SU-DHL-6 (cell line): Measurements from ENCODE around the gene ZNF189.

Source experiments
- H2AFZ ChIP-seq: fragments of 200-600 bp; sonication (generic); 2 replicates; pipeline ENCODE4 v1.6.1; 2014; ENCODE audit warnings: low read depth, mild to moderate bottlenecking, moderate library complexity, mixed read lengths, antibody characterized with exemption, low read length; ENCODE audit not compliant: severe bottlenecking
- H3F3A ChIP-seq: fragments of 200-600 bp; shearing (Covaris generic); 2 replicates; pipeline ENCODE4 v1.6.0; 2016; ENCODE audit warnings: antibody characterized with exemption, mild to moderate bottlenecking; ENCODE audit not compliant: insufficient read depth
- H3K27ac ChIP-seq: fragments of 200-600 bp; sonication (generic); 2 replicates; pipeline ENCODE4 v1.5.1; 2016; ENCODE audit warnings: low read depth, mild to moderate bottlenecking, low read length, moderate library complexity, mixed read lengths
- H3K27me3 ChIP-seq: fragments of 200-600 bp; sonication (generic), shearing (Covaris generic); 2 replicates; pipeline ENCODE4 v1.6.0; 2014; ENCODE audit warnings: mild to moderate bottlenecking, low read length
- H3K36me3 ChIP-seq: fragments of 200-600 bp; sonication (generic); 2 replicates; pipeline ENCODE4 v1.6.1; 2014; ENCODE audit warnings: mild to moderate bottlenecking, low read length, mixed read lengths
- H3K4me2 ChIP-seq: fragments of 300-600, 200-600 bp; shearing (Covaris generic), sonication (generic); 2 replicates; pipeline ENCODE4 v1.6.0; 2014; ENCODE audit warnings: low read length, low read depth, mild to moderate bottlenecking; ENCODE audit not compliant: poor library complexity, severe bottlenecking
- H3K4me3 ChIP-seq: fragments of 200-600 bp; sonication (generic); 2 replicates; pipeline ENCODE4 v1.5.1; 2014; ENCODE audit warnings: antibody characterized with exemption, low read length, mild to moderate bottlenecking, mixed read lengths; ENCODE audit not compliant: insufficient read depth, poor library complexity, severe bottlenecking
- H3K79me2 ChIP-seq: fragments of 200-600 bp; sonication (generic); 2 replicates; pipeline ENCODE4 v1.6.1; 2014; ENCODE audit warnings: mild to moderate bottlenecking, low read length, moderate library complexity; ENCODE audit not compliant: insufficient read depth
- H3K9ac ChIP-seq: fragments of 200-600 bp; sonication (generic); 2 replicates; pipeline ENCODE4 v1.7.0; 2014; ENCODE audit warnings: mild to moderate bottlenecking, low read length
- H3K9me2 ChIP-seq: fragments of 200-600 bp; sonication (generic); replicated peaks from 2 replicates; pipeline ENCODE4 v1.6.1; 2014; ENCODE audit warnings: low read length; ENCODE audit not compliant: insufficient read depth
- H3K9me3 ChIP-seq: fragments of 200-600 bp; sonication (generic); 2 replicates; pipeline ENCODE4 v1.6.1; 2014; ENCODE audit warnings: low read length, mixed read lengths; ENCODE audit not compliant: insufficient read depth
- H4K20me1 ChIP-seq: fragments of 200-600 bp; sonication (generic); 2 replicates; pipeline ENCODE4 v1.6.1; 2014; ENCODE audit warnings: low read depth, mild to moderate bottlenecking, antibody characterized with exemption, low read length, moderate library complexity, mixed read lengths
- CTCF ChIP-seq: fragments of 200-600 bp; sonication (generic); IDR thresholded peaks from one replicate; pipeline ENCODE4 v1.5.1; 2017; ENCODE audit warnings: antibody characterized with exemption, mild to moderate bottlenecking, low read length, moderate library complexity; ENCODE audit not compliant: insufficient read depth, poor library complexity, severe bottlenecking
- EZH2phosphoT487 ChIP-seq: fragments of 200-600 bp; sonication (generic), shearing (Covaris generic); conservative IDR thresholded peaks from 2 replicates; pipeline ENCODE4 v1.6.1; 2018; ENCODE audit warnings: mild to moderate bottlenecking, antibody characterized with exemption, low read length, moderate library complexity, mixed read lengths

Gene ZNF189

DNA sequence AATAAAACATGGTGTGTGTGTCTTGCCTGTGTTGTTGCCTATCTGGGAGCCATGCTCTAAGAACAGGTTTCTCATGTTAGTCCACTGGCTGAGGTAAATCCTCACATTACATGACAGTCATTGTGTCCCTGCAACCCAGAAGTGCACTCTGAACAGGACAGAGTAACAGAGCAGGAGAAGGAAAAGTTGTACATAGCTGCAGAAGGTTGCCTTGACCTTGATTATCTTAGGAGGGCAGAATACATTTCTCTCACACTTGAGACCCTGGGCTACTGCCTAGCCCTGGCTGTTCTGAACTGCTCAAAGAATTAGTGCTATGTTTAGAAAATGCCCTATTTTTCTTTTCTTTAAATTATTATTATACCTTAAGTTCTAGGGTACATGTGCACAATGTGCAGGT lies 16.9 kb downstream of the ZNF189 start:
- Histone ChIP-seq H3K27ac (no peak overlapping the region), H4K20me1 (no peaks in the 10 kb centered on the region), H3K4me3 (no peak overlapping the region), H3K4me2 (no peak overlapping the region), H2AFZ (no peak overlapping the region), H3F3A (peaks cover 4% of the 10 kb centered on the region; the same call in 1 of the 2 replicates), H3K9me3 (peaks cover 7% of the 10 kb centered on the region; the same call in 1 of the 2 replicates), H3K27me3 (no peaks in the 10 kb centered on the region), H3K9me2 (no peaks in the 10 kb centered on the region), H3K36me3 (0 out of 2 replicates have a peak, but pooled peaks cover 3% of the 10 kb centered on the region), H3K79me2 (no peaks in the 10 kb centered on the region), H3K9ac (no peak overlapping the region)
- TF ChIP-seq CTCF (no peak), EZH2phosphoT487 (no peak)

GRCh38 chr9:101417389-101417788 lies 18.7 kb downstream of the ZNF189 start:
- Histone ChIP-seq H3K9me2 (no peaks in the 10 kb centered on the region), H3K36me3 (no peaks in the 10 kb centered on the region), H3K4me3 (no peak overlapping the region), H4K20me1 (no peaks in the 10 kb centered on the region), H3K79me2 (no peaks in the 10 kb centered on the region), H3K27ac (no peak overlapping the region), H3K9ac (no peak overlapping the region), H3K9me3 (no peaks in the 10 kb centered on the region), H3K27me3 (no peaks in the 10 kb centered on the region), H2AFZ (no peak overlapping the region), H3K4me2 (no peak overlapping the region), H3F3A (0 out of 2 replicates have a peak, but pooled peaks cover 4% of the 10 kb centered on the region)
- TF ChIP-seq CTCF: no peak
- TF ChIP-seq EZH2phosphoT487: no peak

- H3K36me3 ChIP-seq: no peaks in the 10 kb centered on the region
- H3K27me3 ChIP-seq: no peaks in the 10 kb centered on the region
- no peaks in the 10 kb centered on the region for H3K9me2 ChIP-seq
- no peaks in the 10 kb centered on the region for H3K9me3 ChIP-seq
- no peak overlapping the region for H2AFZ ChIP-seq
- no peaks in the 10 kb centered on the region for H3K79me2 ChIP-seq
- TF ChIP-seq EZH2phosphoT487 (no peak), CTCF (no peak)
- 0 out of 2 replicates have a peak, but pooled peaks cover 4% of the 10 kb centered on the region for H3F3A ChIP-seq
- no peak overlapping the region for H3K4me3 ChIP-seq
- no peak overlapping the region for H3K4me2 ChIP-seq
- H4K20me1 ChIP-seq: no peaks in the 10 kb centered on the region
- H3K9ac ChIP-seq: no peak overlapping the region
- no peak overlapping the region for H3K27ac ChIP-seq
These were observed 19.3 kb downstream of the ZNF189 start for GRCh38 chr9:101417977-101418376.
